ENCODE measurements around the gene MAPK14.

Gene MAPK14

GRCh38 chr6:36139991-36140710, 112.5 kb downstream of the MAPK14 start:
- H3K4me3 ChIP-seq (ENCODE audit: low read length): no peak overlapping the region
- peaks cover 12% of the 10 kb centered on the region for H3K36me3 ChIP-seq (ENCODE audit: control insufficient read depth, insufficient read depth, low read length)
- no peaks in the 10 kb centered on the region for H3K27me3 ChIP-seq (ENCODE audit: control insufficient read depth, insufficient read depth, low read length)
- no peak overlapping the region for H3K9ac ChIP-seq (ENCODE audit: low read length)
- no peak overlapping the region for H3K27ac ChIP-seq (ENCODE audit: low read depth, low read length)
- H3K4me1 ChIP-seq (ENCODE audit: control insufficient read depth, insufficient read depth, low read length): no peaks in the 10 kb centered on the region

DNA sequence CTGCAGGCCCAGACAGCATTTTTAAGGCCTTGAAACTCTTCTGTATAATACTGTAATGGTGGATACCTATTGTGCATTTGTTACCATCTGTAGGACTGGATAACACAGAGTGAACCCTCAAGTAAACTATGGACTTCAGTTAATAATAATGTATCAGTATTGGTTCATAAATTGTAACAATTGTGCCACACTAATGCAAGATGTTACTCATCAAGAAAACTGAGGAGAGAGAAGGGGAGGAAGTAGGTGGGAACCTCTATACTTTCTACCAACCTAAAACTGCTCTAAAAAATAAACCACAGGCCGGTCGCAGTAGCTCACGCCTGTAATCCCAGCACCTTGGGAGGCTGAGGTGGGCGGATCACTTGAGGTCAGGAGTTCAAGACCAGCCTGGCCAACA, 113.5 kb downstream of the MAPK14 start:
- no peaks in the 10 kb centered on the region for H3K4me1 ChIP-seq (ENCODE audit: control insufficient read depth, insufficient read depth, low read length)
- no peaks in the 10 kb centered on the region for H3K27me3 ChIP-seq (ENCODE audit: control insufficient read depth, insufficient read depth, low read length)
- H3K4me3 ChIP-seq (ENCODE audit: low read length): no peak overlapping the region
- H3K27ac ChIP-seq (ENCODE audit: low read depth, low read length): no peak overlapping the region
- H3K9ac ChIP-seq (ENCODE audit: low read length): no peak overlapping the region
- H3K36me3 ChIP-seq (ENCODE audit: control insufficient read depth, insufficient read depth, low read length): peaks cover 9% of the 10 kb centered on the region

GRCh38 chr6:36141961-36142360, 114.4 kb downstream of the MAPK14 start:
- H3K27ac ChIP-seq (ENCODE audit: low read depth, low read length): no peak overlapping the region
- no peaks in the 10 kb centered on the region for H3K27me3 ChIP-seq (ENCODE audit: control insufficient read depth, insufficient read depth, low read length)
- H3K4me3 ChIP-seq (ENCODE audit: low read length): no peak overlapping the region
- H3K4me1 ChIP-seq (ENCODE audit: control insufficient read depth, insufficient read depth, low read length): no peaks in the 10 kb centered on the region
- H3K9ac ChIP-seq (ENCODE audit: low read length): no peak overlapping the region
- peaks cover 9% of the 10 kb centered on the region for H3K36me3 ChIP-seq (ENCODE audit: control insufficient read depth, insufficient read depth, low read length)

GRCh38 chr6:36142971-36143838, 115.6 kb downstream of the MAPK14 start:
- no peak overlapping the region for H3K9ac ChIP-seq (ENCODE audit: low read length)
- H3K36me3 ChIP-seq (ENCODE audit: control insufficient read depth, insufficient read depth, low read length): peaks cover 9% of the 10 kb centered on the region
- no peak overlapping the region for H3K4me3 ChIP-seq (ENCODE audit: low read length)
- H3K4me1 ChIP-seq (ENCODE audit: control insufficient read depth, insufficient read depth, low read length): no peaks in the 10 kb centered on the region
- no peaks in the 10 kb centered on the region for H3K27me3 ChIP-seq (ENCODE audit: control insufficient read depth, insufficient read depth, low read length)
- H3K27ac ChIP-seq (ENCODE audit: low read depth, low read length): no peak overlapping the region

GRCh38 chr6:36145495-36145894, 117.9 kb downstream of the MAPK14 start:
- H3K27me3 ChIP-seq (ENCODE audit: control insufficient read depth, insufficient read depth, low read length): no peaks in the 10 kb centered on the region
- H3K36me3 ChIP-seq (ENCODE audit: control insufficient read depth, insufficient read depth, low read length): no peaks in the 10 kb centered on the region
- no peak overlapping the region for H3K9ac ChIP-seq (ENCODE audit: low read length)
- H3K4me1 ChIP-seq (ENCODE audit: control insufficient read depth, insufficient read depth, low read length): no peaks in the 10 kb centered on the region
- no peak overlapping the region for H3K4me3 ChIP-seq (ENCODE audit: low read length)
- no peak overlapping the region for H3K27ac ChIP-seq (ENCODE audit: low read depth, low read length)

DNA sequence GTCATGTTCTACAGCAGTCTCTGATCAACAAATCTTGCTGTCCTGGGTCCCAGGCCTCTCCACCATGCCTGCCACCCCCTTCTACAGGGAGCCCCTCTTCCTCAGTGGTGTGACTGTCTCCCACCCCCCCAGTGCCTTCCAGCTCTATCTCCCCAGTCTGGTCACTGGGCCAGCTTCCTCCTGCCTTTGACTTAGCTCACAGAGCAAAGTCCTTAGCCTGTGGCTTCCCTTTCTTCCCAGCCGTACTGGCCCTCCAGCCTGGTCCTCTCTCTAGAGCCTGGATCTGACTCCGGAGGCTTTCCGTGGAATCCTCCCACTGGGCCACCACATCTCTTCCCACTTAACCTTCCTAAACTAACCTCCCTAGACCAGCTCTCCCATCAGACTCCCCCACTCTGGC, 119.7 kb downstream of the MAPK14 start:
- Histone ChIP-seq H3K36me3 (ENCODE audit: control insufficient read depth, insufficient read depth, low read length) (no peaks in the 10 kb centered on the region), H3K9ac (ENCODE audit: low read length) (no peak overlapping the region), H3K4me3 (ENCODE audit: low read length) (no peak overlapping the region), H3K27me3 (ENCODE audit: control insufficient read depth, insufficient read depth, low read length) (no peaks in the 10 kb centered on the region), H3K27ac (ENCODE audit: low read depth, low read length) (no peak overlapping the region), H3K4me1 (ENCODE audit: control insufficient read depth, insufficient read depth, low read length) (no peaks in the 10 kb centered on the region)

DNA sequence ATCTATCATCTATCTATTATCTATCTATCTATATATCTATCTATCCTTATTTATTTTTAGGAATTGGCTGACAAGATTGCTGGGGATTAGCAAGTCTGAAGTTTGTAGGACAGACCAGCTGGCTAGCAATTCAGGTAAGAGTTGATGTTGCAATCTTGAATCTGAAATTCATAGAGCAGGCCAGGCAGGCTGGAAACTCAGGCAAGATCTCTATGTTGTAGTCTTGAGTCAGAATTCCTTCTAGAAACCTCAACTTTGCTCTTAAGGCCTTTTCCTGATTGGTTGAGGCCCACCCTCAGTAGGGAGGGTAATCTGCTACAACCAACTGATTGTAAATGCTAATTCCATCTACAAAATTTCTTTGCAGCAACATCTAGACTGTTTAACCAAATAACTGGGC, 121.9 kb downstream of the MAPK14 start:
- Histone ChIP-seq H3K27me3 (ENCODE audit: control insufficient read depth, insufficient read depth, low read length) (no peaks in the 10 kb centered on the region), H3K27ac (ENCODE audit: low read depth, low read length) (no peak overlapping the region), H3K4me1 (ENCODE audit: control insufficient read depth, insufficient read depth, low read length) (no peaks in the 10 kb centered on the region), H3K4me3 (ENCODE audit: low read length) (no peak overlapping the region), H3K9ac (ENCODE audit: low read length) (no peak overlapping the region), H3K36me3 (ENCODE audit: control insufficient read depth, insufficient read depth, low read length) (no peaks in the 10 kb centered on the region)

DNA sequence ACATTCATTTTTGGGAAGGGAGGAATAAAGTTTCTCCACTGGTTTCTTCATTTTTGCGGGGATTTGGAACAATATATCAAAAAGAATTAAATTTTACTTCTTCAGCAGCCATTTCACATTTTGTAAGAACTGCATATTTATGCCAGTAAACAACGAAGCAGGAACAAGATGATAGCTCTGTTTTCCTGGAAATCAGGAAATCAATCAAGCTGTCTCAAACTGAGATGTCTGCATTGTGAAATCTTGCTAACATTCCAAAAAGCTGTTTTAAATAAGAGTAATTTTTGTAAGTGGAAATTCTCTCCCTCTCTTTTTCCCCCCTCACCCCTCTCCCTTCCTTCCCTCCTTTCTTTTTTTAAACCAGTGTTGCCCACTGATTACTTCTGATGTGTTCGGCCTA, 122.7 kb downstream of the MAPK14 start:
- no peak overlapping the region for H3K27ac ChIP-seq (ENCODE audit: low read depth, low read length)

DNA sequence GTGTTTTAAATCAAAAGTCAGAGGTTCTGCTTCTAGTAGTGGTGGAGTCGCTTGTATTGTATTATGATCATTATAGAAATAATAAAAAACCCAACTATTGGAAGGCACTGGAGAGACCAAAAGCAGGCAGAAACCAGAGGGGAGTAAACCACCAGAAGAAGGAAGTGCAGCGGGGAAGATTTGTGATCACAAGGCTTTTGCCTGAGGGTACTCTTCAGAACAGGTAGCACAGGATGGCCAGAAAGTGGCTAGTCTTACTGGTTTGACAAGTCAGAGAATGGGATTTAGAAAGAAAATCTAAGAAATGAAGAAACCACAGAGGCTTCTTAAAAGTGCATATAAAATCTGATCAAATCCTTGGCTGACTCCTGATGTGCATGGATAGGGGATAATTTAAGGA, 126.7 kb downstream of the MAPK14 start:
- Histone ChIP-seq H3K4me1 (ENCODE audit: control insufficient read depth, insufficient read depth, low read length) (no peaks in the 10 kb centered on the region), H3K27ac (ENCODE audit: low read depth, low read length) (no peak overlapping the region), H3K9ac (ENCODE audit: low read length) (no peak overlapping the region), H3K36me3 (ENCODE audit: control insufficient read depth, insufficient read depth, low read length) (no peaks in the 10 kb centered on the region), H3K4me3 (ENCODE audit: low read length) (no peak overlapping the region), H3K27me3 (ENCODE audit: control insufficient read depth, insufficient read depth, low read length) (no peaks in the 10 kb centered on the region)

More for the DNA sequence above, 122.7 kb downstream of the MAPK14 start:
- Histone ChIP-seq H3K4me1 (ENCODE audit: control insufficient read depth, insufficient read depth, low read length) (no peaks in the 10 kb centered on the region), H3K9ac (ENCODE audit: low read length) (no peak overlapping the region), H3K27me3 (ENCODE audit: control insufficient read depth, insufficient read depth, low read length) (no peaks in the 10 kb centered on the region), H3K4me3 (ENCODE audit: low read length) (no peak overlapping the region), H3K36me3 (ENCODE audit: control insufficient read depth, insufficient read depth, low read length) (no peaks in the 10 kb centered on the region)

- Histone ChIP-seq H3K9ac (ENCODE audit: low read length) (no peak overlapping the region), H3K4me1 (ENCODE audit: control insufficient read depth, insufficient read depth, low read length) (no peaks in the 10 kb centered on the region), H3K36me3 (ENCODE audit: control insufficient read depth, insufficient read depth, low read length) (no peaks in the 10 kb centered on the region), H3K4me3 (ENCODE audit: low read length) (no peak overlapping the region), H3K27ac (ENCODE audit: low read depth, low read length) (no peak overlapping the region), H3K27me3 (ENCODE audit: control insufficient read depth, insufficient read depth, low read length) (no peaks in the 10 kb centered on the region)
Observed at GRCh38 chr6:36155662-36156061, 128.1 kb downstream of the MAPK14 start.

DNA sequence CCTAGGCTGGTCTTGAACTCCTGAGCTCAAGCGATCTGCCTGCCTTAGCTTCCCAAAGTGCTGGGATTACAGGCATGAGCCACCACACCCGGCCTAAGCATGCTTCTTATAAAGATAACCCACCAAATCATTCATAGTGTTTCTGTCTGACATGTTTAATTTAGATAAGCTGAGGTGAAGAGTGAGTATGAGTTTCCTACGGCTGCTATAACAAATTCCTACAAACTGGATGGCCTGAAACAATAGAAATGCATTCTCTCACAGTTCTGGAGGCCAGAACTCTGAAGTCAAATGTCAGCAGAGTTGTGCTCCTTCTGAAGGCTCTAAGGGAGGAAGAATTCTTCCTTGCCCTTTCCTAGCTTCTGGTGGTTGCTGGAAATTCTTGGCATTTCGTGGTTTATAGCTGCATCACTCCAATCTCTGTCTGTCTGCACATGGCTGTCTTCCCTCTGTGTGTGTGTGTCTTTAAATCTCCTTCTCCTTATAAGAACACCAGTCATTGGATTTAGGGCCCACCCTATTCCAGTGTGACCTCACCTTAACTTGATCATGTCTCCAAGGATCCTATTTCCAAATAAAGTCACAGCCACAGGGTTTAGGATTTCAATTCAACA, 132.6 kb downstream of the MAPK14 start:
- H3K27me3 ChIP-seq (ENCODE audit: control insufficient read depth, insufficient read depth, low read length): no peaks in the 10 kb centered on the region
- no peak overlapping the region for H3K4me3 ChIP-seq (ENCODE audit: low read length)
- no peak overlapping the region for H3K27ac ChIP-seq (ENCODE audit: low read depth, low read length)
- H3K9ac ChIP-seq (ENCODE audit: low read length): no peak overlapping the region
- no peaks in the 10 kb centered on the region for H3K36me3 ChIP-seq (ENCODE audit: control insufficient read depth, insufficient read depth, low read length)
- no peaks in the 10 kb centered on the region for H3K4me1 ChIP-seq (ENCODE audit: control insufficient read depth, insufficient read depth, low read length)
